ENCODE data around the gene ELMOD3.
"Not testable (repeated sequence)": the region's sequence is repeated elsewhere in the genome, so short reads cannot be mapped to it uniquely, and the experiment has no call there.

The ELMOD3 gene

DNA sequence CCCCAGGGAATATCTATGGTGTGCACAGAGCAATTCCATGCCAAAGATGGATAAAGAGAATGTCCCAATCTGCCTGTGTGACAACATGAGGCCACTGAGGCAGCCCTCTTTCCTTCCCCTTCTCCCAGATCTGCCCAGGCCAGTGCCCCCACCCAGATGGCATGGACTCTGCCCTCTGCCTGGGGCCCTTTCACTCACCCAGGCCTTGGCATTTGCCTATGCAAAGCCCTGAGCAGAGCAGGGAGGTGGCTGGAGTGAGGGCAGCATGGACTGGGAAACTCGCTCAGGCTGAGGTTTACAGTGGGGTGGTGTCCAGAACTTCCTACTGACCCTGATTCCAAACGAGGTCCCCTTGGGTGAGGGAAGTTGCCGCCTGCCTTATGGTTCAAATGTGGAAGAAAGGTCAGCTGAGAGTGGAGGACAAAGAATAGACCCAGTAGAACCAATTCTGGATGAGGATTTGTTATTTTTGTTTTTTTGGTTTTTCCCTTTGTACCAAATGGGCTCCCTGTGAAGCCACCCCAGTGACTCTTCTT, 72.8 kb downstream of the ELMOD3 start:
- DNase-seq (ENCODE audit: low read depth), result no peak

DNA sequence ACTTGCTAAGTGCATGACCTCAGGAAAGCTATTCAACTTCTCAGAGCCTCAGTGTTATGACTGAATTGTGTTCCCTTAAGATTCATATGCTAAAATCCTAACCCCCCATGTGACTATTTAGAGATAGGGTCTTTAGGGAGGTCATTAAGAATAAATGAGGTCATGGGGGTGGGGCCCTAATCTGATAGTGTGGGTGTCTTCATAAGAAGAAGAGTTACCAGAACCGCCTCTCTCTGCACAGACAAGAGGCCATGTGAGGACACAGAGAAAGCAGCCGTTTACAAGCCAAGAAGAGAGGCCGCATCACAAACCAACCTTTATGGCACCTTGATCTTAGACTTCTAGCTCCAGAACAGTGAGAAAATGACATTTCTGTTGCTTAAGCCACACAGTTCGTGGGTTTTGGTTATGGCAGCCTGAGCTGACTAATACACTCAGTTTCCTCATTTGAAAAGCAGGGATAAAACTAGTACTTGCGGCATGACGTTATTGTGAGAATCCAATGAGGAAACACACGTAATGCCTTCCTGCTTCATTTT, 73.8 kb downstream of the ELMOD3 start:
- DNase-seq (ENCODE audit: low read depth), result no peak

DNA sequence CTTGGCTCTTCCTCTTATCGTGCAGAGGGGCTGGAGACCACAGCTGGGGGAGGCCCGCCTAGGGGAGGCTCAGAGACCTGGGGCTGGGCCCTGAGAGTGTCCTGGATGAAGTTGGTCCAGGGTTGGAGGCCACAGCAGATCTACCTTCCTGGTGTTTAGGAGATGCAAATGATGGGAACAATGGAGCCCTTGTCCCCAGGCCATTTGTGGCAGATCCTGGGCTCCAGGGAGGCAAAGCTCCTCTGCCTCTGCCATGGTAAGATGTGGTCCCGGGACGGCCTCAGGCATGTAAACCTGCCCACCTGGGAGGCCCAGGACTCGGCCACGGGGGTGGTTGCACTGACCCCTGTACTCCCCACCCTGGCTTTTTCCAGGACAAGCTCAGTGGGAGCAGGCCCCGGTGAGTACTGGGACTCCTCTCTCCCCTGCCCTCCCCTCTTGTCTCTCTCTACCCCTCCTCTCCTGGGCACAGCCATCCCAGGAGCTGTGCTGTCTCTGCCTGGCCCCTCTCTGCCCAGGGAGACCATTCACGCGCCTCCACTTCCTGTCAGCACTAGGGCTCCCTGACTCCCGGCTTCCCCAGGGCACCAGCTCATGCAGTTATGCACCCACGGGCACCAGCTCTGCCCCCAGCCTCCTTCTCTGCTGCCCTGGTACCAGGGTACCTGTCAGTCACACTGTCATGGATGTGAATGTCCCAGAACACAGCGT, 74.8 kb downstream of the ELMOD3 start:
- DNase-seq (ENCODE audit: low read depth), result no peak

DNA sequence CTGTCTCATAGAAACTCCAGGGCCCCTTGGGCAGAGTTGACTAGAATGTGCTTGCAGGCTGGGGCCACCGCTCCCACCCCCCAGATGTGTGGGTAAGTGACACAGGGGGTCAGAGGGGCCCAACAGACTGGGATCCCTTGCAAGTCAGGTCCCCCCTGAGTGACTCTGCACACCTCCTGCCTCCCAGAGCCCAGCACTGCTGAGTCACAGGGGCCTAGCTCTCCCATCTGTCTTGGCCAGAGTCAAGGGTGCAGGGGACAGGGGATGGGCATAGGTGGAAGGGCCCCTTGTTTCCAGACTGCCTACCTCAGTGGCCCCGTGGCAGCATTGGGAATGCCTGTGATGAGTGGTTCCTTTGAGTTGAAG, 75.3 kb downstream of the ELMOD3 start:
- no peak for DNase-seq (ENCODE audit: low read depth)

DNA sequence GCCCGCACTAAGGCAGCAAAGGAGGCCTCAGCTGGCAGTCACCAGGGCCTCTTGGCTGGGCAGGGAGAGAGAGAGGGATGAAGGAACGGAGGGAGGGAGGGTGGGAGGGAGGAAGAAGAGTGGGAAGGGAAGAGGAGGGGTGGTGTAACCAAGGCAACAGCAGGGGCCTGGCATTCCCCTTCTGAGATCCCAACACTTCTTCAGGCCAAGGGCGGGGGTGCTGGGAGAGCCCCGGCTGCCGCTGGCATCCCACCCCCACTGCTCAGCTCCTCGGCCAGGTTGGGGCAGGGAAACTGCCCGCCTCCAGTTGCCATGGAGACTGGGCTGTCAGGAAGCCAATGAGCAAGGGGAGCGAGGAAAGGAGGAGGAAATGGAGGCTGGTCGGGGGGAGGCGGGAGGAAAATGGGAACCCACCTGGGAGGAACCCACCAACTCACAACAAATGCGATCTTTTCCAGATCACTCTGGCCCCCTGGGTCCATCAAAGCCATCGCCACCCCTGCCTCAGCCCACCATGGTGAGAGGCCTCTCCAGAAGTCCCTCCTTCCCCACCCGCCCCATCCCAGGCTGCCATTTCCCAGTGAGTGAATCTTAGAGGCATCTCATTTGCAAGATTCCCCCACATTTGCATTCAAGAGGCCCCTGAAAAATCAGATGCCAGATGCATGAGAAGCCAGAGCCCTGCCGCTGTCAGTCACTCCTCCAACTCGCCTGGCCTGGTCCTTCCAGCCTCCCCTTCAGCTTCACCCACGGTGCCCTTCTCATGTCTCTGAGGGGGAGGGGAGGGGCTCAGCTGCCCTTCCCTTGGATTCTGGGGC, 76.4 kb downstream of the ELMOD3 start:
- DNase-seq (ENCODE audit: low read depth), result no peak

DNA sequence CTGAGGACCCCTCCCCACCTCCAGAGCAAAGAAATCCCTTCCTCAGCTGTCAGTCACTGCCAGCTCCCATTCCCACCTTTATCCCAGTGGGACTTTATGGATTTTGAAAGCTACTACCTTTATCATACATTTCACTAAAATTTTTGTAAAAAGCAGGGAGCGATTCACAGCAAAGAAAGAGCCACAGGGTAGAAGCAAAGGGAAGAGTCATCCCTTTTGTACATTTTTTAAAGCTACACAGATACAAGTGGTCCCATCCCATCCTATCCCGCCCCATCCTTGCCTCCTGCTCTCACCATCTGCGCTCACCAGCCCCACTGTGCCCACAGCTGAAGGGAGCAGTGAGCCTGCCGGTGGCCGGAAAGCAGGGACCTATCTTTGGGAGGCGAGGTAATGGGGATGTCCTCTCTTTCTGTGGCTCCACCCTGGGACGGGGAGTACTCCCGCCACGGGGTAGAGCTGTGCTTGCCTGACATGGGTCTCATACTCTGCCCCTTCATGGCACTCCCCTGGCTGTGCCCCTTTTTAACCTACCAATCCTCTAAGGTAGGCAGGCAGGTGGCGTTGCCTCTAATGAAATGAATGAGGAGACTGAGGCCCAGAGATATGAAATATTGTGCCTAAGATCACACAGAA, 77.1 kb downstream of the ELMOD3 start:
- DNase-seq (ENCODE audit: low read depth), result no peak

DNA sequence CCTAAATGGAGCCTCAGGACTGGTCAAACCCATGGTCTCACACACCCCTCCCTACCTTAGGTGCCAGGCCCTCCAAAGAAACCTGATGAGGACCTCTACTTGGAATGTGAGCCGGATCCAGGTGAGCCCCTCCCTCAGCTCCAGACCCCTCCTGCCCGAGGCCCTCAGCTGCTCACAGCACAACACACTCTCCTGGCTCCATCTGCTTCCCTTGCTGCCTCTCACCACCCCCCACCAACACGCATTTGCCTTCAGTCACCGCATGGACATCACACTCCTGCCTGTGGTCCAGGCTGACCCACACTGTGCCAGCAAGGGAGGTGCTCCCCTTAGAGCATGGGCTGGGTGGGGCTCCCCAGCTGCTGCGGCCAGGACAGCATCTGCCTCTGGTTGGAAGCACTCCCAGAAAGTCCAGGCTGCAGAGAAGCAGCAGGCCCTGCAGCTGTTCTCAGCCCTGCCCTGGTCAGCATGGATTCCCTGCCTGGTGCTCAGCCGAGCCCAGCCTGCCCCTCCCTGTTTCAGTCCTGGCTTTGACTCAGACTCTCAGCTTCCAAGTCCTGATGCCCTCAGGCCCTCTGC, 79.0 kb downstream of the ELMOD3 start:
- DNase-seq (ENCODE audit: low read depth), result no peak

DNA sequence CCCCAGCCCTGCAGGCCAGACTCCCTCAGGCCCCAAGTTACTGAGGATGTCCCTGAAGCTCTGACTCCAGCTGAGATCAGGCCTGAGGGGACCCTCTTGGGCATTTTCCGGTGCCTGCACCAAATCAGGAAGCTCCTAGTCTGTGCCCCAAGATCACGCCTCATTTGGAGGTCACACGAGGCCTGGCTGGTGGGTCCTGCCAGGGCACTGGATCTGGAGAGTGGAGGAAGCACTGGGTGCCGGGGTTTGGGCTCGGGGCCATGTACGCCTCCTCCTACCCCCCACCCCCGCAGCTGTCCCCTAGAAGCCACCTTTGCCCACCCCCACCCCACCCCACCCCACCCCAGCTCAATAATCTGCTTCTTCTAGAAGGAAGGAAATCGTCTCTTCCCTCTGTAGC, 80.1 kb downstream of the ELMOD3 start:
- DNase-seq (ENCODE audit: low read depth), result no peak

DNA sequence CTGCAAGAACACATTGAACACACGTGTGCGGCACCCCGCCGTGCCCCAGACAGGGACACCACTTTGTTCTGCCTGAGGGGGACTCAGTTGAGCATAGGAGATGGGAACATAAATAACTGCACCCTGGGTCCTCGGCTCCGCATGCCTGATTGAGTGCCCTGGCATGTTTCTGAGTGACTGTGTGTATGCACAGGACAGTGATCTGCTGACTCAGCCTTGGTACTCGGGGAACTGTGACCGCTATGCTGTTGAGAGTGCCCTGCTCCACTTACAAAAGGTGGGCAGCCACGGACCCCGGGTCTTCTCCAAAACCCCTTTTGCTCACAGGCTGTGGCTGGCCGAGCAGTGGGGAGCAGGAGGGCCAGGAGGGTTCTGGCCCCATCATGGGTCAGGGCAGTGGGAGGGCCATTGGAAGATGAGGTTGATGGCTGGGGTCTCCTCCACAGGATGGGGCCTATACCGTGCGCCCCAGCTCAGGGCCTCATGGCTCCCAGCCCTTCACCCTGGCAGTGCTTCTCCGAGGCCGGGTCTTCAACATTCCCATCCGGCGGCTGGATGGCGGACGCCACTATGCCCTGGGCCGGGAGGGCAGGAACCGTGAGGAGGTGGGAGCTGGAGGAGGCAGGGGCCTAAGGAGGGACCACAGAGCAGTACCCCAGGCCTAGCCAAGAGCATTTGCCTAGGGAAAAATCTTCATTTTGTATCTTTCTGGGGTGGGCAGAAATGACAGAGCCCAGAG, 80.8 kb downstream of the ELMOD3 start:
- no peak for DNase-seq (ENCODE audit: low read depth)

DNA sequence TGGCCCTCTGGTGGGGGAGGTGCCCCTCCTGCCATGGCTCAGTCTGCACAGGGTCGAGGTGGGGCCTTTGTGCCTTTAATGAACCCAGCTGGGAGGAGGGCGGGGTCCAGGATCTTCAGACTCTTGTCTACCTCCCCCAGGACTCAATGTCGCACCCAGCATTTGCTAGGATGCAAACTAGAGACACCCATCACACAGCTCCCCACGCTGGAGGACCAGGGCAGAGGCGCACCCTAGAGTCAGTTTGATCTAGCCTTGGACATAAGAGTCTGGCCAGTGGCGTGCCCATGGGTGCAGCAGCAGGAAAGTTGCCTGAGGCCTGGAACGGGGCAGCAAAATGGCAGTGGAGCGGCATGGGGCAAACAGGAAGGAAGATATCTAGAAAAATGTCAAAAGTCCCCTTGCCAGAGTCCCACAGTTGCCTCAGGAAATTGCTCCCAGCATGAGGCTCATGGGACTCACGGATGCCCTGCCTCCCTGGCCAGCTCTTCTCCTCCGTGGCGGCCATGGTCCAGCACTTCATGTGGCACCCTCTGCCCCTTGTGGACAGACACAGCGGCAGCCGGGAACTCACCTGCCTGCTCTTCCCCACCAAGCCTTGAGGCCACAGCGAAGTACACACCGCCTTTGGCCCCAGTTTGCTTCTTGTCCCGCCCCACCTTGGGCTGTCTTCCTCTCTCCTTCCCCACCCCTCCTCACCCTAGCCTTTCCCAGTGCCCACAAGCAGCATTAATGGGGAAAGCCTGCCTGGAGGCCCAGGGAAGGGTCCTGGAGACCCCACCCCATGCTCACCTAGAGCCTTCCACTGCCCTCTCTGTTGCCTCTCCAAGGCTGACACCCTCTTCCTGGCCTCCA, 81.6 kb downstream of the ELMOD3 start:
- DNase-seq (ENCODE audit: low read depth), result no peak

DNA sequence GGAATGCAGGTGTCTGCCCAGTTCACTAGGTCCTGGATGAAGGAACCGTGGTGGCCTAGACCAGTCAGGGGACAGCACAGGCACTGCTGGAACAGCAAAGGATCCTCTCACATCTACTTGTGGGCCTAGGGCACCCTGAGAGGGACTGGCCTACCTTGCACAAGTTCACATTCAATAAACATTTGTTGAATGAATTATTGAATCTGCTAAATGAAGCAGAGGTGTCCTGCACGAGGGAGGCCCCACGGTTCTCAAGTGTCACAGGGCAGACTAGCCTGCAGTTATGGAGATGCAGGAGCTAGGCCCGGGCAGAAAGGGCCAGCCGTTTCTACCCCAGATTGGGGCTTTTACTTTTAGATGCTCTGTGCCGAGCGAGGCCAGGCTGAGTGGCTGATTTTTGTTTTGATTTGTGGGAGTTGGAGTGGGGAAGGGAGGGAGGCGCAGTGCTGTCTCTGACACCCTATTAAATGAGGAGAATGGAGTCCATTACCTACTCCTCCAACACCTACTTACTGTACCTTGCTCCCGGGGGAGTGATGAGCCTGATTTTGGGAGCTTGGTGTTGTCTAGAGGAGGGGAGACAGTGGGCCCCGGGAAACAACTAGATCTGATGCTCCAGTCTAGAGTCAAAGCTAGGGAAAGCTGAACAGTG, 82.4 kb downstream of the ELMOD3 start:
- no peak for DNase-seq (ENCODE audit: low read depth)

DNA sequence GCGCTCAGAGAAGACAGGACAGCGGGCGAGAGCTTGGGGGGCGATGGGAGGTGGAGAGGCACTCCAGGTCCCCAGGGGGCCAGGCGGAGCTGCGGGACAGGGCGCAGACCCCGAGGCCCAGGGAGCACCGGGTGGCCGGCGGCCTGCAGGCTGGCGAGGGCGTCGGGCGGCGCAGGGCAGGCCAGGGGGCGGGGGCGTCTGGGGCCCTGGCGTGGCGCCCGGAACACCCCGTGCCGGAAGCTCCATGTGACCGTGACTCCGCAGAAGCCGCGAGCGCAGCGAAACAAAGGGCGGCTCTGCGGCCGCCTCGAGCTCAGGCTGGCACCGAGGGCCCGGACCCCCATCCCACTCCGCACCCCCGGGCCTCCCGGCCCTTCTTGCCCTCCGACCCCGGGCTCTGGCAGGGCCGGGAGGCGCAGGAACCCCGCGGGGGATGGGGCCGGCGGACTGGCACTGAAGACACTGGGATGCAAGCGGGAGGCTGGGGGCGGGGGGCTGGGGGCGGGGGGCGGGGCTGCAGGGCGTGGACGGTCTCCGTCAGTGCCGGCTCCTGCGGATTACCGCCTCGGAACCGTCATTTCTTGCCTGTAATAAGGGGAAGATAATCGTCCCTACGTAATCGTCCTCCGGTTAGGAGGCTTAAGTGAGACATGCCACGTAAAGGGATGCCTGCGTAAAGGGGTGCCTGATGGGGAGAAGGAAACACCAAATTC, 83.1 kb downstream of the ELMOD3 start:
- DNase-seq (ENCODE audit: low read depth), result peak; percentile 69

DNA sequence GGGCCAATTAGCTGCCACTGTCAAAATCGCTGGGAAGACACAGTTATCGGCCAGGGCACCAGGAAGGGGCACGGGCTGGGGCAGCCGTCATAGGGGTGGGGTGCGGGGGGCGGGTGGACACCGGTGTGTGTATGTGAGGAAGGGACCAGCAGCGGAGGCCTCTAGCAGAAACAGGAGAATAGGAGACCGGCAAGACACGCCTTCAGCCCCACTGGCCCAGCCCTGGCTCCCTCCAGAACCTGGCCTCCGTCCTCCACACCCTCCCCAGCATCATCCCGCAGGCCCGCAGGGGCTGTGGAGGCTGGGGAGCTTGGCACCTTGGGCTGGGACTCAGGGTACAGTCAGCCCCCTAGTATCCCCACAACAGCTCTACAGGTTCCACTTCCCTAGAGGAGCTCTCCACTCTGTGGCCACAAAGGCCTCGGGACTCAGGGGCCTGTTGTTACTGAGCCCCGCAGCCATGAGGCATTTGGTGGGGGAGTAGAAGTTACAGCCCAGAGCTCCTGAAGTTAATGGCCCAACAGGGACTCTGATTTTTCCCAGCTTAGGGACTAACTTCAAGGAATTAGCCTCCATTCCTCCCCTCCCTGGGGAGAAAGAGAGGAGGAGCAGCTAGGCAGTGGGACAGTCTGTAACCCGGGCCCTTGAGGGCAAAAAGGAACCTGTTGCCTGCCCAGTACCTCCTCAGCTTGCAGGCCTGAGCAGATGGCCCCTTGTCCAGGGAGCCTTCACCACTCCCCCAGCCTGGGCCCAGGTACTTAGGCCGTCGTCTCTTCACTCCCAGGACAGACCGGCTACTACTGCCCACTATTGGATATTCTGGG, 83.8 kb downstream of the ELMOD3 start:
- DNase-seq (ENCODE audit: low read depth), result no peak

DNA sequence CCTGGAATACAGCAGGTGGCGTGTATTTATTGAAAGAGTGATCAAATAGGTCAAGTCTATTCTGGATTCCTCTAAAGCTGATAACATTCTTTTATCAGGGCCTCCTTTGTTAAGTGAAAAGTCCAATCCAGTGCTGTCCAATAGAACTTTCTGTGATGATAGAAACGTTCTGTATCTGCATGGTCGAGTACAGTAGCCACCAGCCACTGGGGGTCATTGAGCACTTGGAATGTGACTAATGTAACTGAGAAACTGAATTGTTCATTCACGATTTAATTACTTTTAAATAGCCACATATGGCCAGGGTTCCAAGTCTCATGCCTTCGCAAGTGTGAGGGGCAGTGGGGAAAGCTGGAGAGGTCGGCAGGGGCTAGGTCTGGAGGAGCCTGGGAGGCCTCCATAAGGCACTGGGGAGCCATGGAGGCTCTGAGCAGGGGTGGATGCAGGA, 84.5 kb downstream of the ELMOD3 start:
- no peak for DNase-seq (ENCODE audit: low read depth)

DNA sequence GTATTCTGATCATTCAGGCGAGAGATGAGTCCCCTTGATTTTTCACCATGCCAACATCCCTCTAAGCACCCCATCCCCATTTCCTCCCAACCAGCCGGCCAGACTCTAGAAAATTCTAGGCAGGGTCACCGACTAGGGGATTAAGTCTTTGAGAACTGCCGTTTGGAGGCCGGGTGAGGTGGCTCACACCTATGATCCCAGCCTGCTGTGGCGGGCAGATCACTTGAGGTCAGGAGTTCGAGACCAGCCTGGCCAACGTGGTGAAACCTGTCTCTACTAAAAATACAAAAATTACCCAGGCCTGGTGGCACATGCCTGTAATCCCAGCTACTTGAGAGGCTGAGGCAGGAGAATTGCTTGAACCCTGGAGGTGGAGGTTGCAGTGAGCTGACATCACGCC, 85.0 kb downstream of the ELMOD3 start:
- not testable (repeated sequence) for DNase-seq (ENCODE audit: low read depth)

DNA sequence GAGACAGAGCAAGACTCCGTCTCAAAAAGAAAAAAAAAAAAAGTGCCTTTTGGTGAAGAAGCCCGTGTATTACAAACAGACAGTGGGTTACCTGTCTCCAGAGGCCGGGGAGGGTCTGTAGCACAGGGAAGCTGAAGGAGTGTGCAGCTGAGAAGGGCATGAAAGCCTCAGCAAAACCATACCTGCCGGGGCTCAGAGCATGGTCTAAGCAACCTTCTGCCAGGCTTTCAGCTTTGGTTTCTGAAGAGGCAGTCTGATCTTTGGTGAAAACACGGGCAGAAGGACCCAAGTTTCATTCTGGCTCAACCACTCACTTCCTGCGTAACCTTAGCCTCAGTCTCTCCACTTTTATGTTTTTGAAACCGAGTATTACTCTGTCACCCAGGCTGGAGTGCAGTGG, 85.4 kb downstream of the ELMOD3 start:
- no peak for DNase-seq (ENCODE audit: low read depth)

DNA sequence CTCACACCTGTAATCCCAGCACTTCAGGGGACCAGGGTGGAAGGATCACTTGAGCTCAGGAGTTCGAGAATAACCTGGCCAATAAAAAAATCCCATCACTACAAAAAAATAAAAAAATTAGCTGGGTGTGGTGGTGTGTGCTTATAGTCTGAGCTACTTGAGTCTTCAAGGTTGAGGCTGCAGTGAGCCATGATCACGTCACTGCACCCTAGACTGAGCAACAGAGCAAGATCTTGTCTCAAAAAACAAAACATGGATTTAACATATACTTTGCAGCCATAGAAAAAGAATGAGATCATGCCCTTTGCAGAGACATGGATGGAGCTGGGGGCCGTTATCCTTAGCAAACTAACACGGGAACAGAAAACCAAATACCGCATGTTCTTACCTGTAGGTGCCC, 86.2 kb downstream of the ELMOD3 start:
- no peak for DNase-seq (ENCODE audit: low read depth)
